ENCODE measurements around the gene BFSP1.

Gene BFSP1

GRCh38 chr20:17519606-17520285 is 11.4 kb downstream of the BFSP1 start:
- DNase-seq: no peak

- no peak for DNase-seq
These were observed 12.7 kb downstream of the BFSP1 start for GRCh38 chr20:17518339-17519052.

GRCh38 chr20:17515053-17515452 is 16.1 kb downstream of the BFSP1 start:
- no peak for DNase-seq

GRCh38 chr20:17513939-17514338 is 17.2 kb downstream of the BFSP1 start:
- DNase-seq: no peak

GRCh38 chr20:17511401-17511800 is 19.8 kb downstream of the BFSP1 start:
- DNase-seq: no peak

- DNase-seq: no peak
These were observed 20.6 kb downstream of the BFSP1 start for GRCh38 chr20:17510548-17510947.

- no peak for DNase-seq
These were observed 22.4 kb downstream of the BFSP1 start for GRCh38 chr20:17508756-17509155.

- DNase-seq: no peak
These were observed 23.6 kb downstream of the BFSP1 start for GRCh38 chr20:17507531-17507930.

GRCh38 chr20:17507032-17507431 is 24.1 kb downstream of the BFSP1 start:
- no peak for DNase-seq

- no peak for DNase-seq
These were observed 25.3 kb downstream of the BFSP1 start for GRCh38 chr20:17505636-17506517.

GRCh38 chr20:17504898-17505635 is 26.1 kb downstream of the BFSP1 start:
- DNase-seq: peak in 4 of 6 experiments; percentile 11 to 69 (median 42)

- DNase-seq: peak in 2 of 6 experiments; percentile 5 to 65
These were observed 26.9 kb downstream of the BFSP1 start for GRCh38 chr20:17504066-17504897.

- DNase-seq: peak in 2 of 6 experiments; percentile 13 to 60
These were observed 27.7 kb downstream of the BFSP1 start for GRCh38 chr20:17503301-17504065.

- DNase-seq: no peak
These were observed 29.1 kb downstream of the BFSP1 start for GRCh38 chr20:17502105-17502504.

GRCh38 chr20:17501701-17502100 is 29.5 kb downstream of the BFSP1 start:
- no peak for DNase-seq

- DNase-seq: no peak
These were observed 30.4 kb downstream of the BFSP1 start for GRCh38 chr20:17500826-17501225.

GRCh38 chr20:17500271-17500670 is 30.9 kb downstream of the BFSP1 start:
- no peak for DNase-seq

GRCh38 chr20:17499041-17499440 is 32.1 kb downstream of the BFSP1 start:
- DNase-seq: no peak

GRCh38 chr20:17498641-17499040 is 32.5 kb downstream of the BFSP1 start:
- DNase-seq: no peak

GRCh38 chr20:17497821-17498580 is 33.2 kb downstream of the BFSP1 start:
- DNase-seq: no peak

Measured in stimulated activated naive CD4-positive, alpha-beta T cell (primary cell).